Ramos (cell line): ENCODE results near the gene RBKS.
"Not testable (repeated sequence)": the region's sequence is repeated elsewhere in the genome, so short reads cannot be mapped to it uniquely, and the experiment has no call there.

Experiments
- in situ Hi-C: fragments of 300-500 bp; cut with MboI; formaldehyde crosslinking; loops from one replicate; pipeline ENCODE4 v1.14.3; 2022; ENCODE audit warnings: low sequenced_read_pairs; ENCODE audit not compliant: unreplicated experiment

The RBKS gene

GRCh38 chr2:27745494-27745893 lies 144.7 kb downstream of the RBKS start:
- in situ Hi-C loops, result not testable (repeated sequence)

DNA sequence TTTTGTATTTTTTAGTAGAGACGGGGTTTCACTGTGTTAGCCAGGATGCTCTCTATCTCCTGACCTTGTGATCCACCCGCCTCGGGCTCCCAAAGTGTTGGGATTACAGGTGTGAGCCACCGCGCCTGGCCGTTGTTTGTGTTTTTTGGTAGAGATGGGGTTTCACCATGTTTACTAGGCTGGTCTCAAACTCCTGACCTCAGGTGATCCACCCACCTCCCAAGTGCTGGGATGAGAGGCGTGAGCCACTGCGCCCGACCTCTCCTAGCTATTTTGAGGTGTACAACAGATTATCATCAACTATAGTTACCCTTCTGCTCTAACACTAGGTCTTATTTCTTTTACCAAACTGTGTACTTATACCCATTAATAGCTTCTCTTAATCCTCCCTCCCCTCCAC lies 147.6 kb downstream of the RBKS start:
- in situ Hi-C loops, result no loop called here

GRCh38 chr2:27741673-27742072 lies 148.5 kb downstream of the RBKS start:
- in situ Hi-C loops, result no loop called here

GRCh38 chr2:27739058-27739373 lies 151.2 kb downstream of the RBKS start:
- in situ Hi-C loops, result no loop called here

GRCh38 chr2:27738349-27739057 lies 151.7 kb downstream of the RBKS start:
- in situ Hi-C loops, result no loop called here

DNA sequence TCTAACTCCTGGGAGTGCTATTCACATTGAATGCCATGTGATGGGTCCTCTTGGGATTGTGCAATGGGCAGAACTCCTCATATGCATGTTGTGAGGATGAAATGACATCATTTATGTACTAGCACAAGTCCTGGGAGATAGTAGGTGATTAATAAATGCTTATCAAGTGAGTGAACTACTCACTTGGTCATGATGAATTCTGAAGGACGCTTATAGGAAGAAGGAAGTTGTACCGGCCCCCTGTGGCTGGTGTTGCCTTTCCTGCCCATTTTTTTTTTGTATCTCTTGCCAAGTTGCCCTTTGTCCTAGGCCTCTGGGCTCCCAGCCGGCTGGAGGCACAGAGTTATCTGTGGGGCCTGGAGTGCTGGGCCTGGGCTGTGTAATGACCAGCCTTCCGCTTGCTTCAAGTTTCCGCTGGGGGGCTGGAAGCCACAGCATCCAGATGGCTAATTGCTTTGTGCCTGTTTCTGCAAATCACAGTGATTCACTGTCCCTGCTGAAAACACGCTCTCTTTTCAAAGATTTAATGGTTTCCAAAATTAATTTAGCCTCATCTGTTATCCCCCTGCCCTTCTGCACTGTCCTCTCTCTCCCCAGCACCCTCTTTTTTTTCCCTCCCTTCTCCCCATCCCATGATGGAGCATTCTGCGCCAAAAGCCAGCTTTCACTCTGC lies 152.4 kb downstream of the RBKS start:
- in situ Hi-C loops, result no loop called here

DNA sequence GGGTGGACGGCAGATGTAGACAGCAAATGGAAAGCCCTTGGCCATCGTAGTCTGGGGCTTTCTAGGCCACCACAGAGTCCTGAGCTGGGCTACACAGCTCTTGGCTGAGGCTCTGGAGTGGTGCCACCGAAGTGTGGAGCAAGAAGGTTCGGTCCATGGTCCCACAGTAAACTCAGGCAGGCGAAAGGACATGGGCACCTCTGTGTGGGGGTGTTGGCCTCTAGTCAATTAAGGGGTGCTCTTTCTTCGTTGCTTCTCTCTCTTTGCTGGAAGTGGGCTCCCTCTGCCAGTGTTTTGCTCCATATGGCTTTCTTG lies 153.3 kb downstream of the RBKS start:
- in situ Hi-C loops, result no loop called here

DNA sequence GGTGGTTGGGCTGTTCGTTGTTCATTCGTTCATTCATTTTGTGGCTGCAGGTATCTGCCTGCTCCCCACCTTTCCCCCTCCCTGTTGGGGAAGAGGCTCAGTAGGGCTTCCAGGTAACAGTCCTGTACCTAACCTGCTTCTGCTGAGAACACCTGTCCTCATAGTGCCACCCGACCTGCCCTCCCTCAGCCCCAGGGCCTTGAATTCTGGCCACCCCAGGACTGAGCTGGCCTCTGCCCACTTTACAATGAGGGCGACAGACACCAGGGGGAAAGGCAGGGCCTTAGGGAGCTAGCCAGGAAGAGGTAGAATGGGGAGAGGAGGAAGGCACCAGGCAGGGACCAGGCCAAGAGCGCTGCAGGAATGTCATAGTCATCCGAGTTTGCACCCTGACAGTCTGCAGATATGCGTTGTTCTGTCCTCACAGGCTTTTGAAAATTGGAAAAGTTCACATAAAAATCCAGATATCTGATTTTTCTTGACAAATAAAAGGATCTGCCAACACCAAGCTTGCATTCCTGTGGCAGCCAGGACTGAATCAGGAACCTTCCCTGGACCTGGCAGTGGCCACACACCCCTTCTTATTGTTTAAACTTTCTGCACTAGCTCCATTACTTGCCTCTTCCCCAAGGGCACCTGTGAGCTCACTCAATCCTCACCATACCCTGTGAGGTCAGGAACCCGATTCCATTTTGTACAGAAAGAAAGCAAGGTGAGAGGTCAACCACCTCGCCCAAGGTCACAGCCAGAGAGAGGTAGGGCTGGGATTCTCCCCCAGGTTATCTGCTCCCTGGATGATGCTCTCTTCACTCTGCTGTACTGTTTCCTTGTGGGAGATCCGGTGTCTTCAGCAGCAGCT lies 153.9 kb downstream of the RBKS start:
- in situ Hi-C loops, result no loop called here

DNA sequence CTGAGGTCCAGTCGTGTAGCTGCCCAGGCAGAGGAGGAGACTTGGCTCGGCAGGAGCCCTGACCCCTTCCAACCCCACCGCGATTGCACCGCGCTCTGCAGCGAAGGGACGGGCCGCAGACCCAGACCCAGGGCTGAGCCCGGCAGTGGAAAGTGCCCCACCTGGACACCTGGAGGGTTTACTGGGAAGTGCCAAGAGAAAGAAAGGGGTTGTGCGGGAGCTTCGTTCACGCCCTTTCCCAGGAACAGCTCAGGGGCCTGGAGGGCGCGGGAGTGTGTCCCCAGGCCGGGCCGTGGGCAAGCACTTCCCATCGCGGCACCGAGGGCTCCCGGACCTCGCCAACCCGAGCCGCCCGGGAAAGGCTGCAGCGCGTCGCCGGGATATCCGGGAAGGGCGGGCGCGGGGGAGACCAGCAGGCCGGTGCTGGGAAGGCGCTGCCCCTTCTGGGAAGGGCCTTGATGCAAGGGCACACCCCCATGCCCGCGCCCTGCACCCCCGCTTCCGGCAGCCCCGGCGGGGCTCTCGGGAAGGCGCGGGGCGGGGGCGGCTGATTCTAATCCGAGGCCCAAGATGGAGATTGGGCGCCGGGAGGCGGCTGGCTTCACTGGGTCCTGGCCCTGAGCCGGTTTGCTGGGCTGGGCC lies 154.8 kb downstream of the RBKS start:
- in situ Hi-C loops, result no loop called here

DNA sequence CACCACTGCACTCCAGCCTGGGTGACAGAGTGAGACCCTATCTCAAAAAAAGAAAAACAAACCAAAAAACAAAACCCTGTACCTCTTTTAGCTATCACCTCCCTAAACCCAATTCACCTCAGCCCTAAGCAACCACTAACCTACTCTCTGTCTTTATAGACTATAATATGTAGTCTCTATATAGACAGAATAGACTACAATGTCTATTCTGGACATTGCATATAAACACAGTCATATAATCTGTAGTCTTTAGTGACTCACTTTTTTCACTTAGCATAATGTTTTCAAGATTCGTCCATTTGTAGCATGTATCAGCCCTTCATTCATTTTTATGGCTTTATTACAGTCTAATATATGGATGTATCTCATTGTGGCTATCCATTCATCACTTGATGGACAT lies 155.9 kb downstream of the RBKS start:
- in situ Hi-C loops, result no loop called here
